Liver (tissue), 9 donors: ENCODE measurements around the gene PIAS4. TPM values are rescaled to one million over a fixed set of nuclear protein-coding genes. Genes with fewer than 3 reads are reported as not detected.
A peak's percentile ranks its signal among the peaks of the same experiment; 100 is the strongest.

Experiments used
- DNase-seq: peaks from one replicate; pipeline ENCODE4 v3.0.0-alpha.2; 2017; ENCODE audit warnings: low spot score
- H3K27ac ChIP-seq, 2 donors: one replicate each; pipeline ENCODE4 v1.7.0; 2013; ENCODE audit warnings: inconsistent platforms in 2 of 2, low read length in 2 of 2, control low read depth in 1 of 2, low read depth in 1 of 2, mild to moderate bottlenecking in 1 of 2
- H3K27me3 ChIP-seq, 4 donors: one replicate each; pipeline versions ENCODE4 v1.6.1 to v1.7.0; 2013; ENCODE audit warnings: low read length in 3 of 4, inconsistent platforms in 1 of 4, mild to moderate bottlenecking in 1 of 4, moderate library complexity in 1 of 4; ENCODE audit not compliant: control insufficient read depth in 4 of 4, insufficient read depth in 4 of 4
- H3K36me3 ChIP-seq, 4 donors: one replicate each; pipeline versions ENCODE4 v1.6.1 to v1.7.0; 2013; ENCODE audit warnings: low read length in 3 of 4, mild to moderate bottlenecking in 3 of 4, low read depth in 1 of 4, moderate library complexity in 1 of 4; ENCODE audit not compliant: control insufficient read depth in 4 of 4, insufficient read depth in 3 of 4
- H3K4me1 ChIP-seq, 4 donors: one replicate each; pipeline versions ENCODE4 v1.6.1 to v1.7.0; 2013; ENCODE audit warnings: low read length in 3 of 4, mild to moderate bottlenecking in 3 of 4, moderate library complexity in 1 of 4; ENCODE audit not compliant: control insufficient read depth in 4 of 4, insufficient read depth in 4 of 4
- H3K4me3 ChIP-seq, 3 donors: one replicate each; pipeline versions ENCODE4 v1.6.1 to v1.7.0; 2013; ENCODE audit warnings: low read length in 3 of 3, control low read depth in 1 of 3, low read depth in 1 of 3, mild to moderate bottlenecking in 1 of 3
- H3K9ac ChIP-seq, 2 donors: one replicate each; pipeline ENCODE4 v1.7.0; 2013; ENCODE audit warnings: low read length in 2 of 2, mild to moderate bottlenecking in 2 of 2, moderate library complexity in 2 of 2, control low read depth in 1 of 2, low read depth in 1 of 2
- H3K9me3 ChIP-seq, 4 donors: one replicate each; pipeline versions ENCODE4 v1.6.1 to v1.7.0; 2013; ENCODE audit warnings: low read length in 3 of 4; ENCODE audit not compliant: control insufficient read depth in 4 of 4
- EGR1 ChIP-seq, 2 donors: IDR thresholded peaks; 2 replicates each; pipeline ENCODE4 v1.6.1; 2016 to 2018; ENCODE audit warnings: antibody characterized with exemption in 2 of 2, low read depth in 2 of 2
- FOXA1 ChIP-seq: IDR thresholded peaks from 2 replicates; pipeline ENCODE4 v1.6.1; 2016; ENCODE audit warnings: antibody characterized with exemption
- FOXA2 ChIP-seq: IDR thresholded peaks from 2 replicates; pipeline ENCODE4 v1.6.1; 2016; ENCODE audit warnings: antibody characterized with exemption
- GABPA ChIP-seq, 2 donors: IDR thresholded peaks in 1 of 2; conservative IDR thresholded peaks in 1 of 2; 2 replicates each; pipeline ENCODE4 v1.6.1; 2016; ENCODE audit warnings: antibody characterized with exemption in 2 of 2, mild to moderate bottlenecking in 1 of 2, moderate library complexity in 1 of 2
- HNF4A ChIP-seq, 2 donors: conservative IDR thresholded peaks; 2 replicates each; pipeline ENCODE4 v1.6.1; 2016; ENCODE audit warnings: antibody characterized with exemption in 2 of 2, mild to moderate bottlenecking in 2 of 2
- HNF4G ChIP-seq: IDR thresholded peaks from 2 replicates; pipeline ENCODE4 v1.6.1; 2016; ENCODE audit warnings: antibody characterized with exemption
- JUND ChIP-seq, 2 donors: IDR thresholded peaks; 2 replicates each; pipeline ENCODE4 v1.6.1; 2016; ENCODE audit warnings: antibody characterized with exemption in 2 of 2
- NR2F2 ChIP-seq: IDR thresholded peaks from 2 replicates; pipeline ENCODE4 v1.6.1; 2016; ENCODE audit warnings: antibody characterized with exemption
- RAD21 ChIP-seq, 2 donors: IDR thresholded peaks; 2 replicates each; pipeline ENCODE4 v1.6.1; 2016; ENCODE audit warnings: antibody characterized with exemption in 2 of 2, mild to moderate bottlenecking in 2 of 2
- RXRA ChIP-seq, 2 donors: IDR thresholded peaks; 2 replicates each; pipeline ENCODE4 v1.6.1; 2017 to 2018; ENCODE audit warnings: antibody characterized with exemption in 2 of 2, mild to moderate bottlenecking in 1 of 2
- TAF1 ChIP-seq: conservative IDR thresholded peaks from 2 replicates; pipeline ENCODE4 v1.6.1; 2016; ENCODE audit warnings: antibody characterized with exemption, mild to moderate bottlenecking
- YY1 ChIP-seq: IDR thresholded peaks from 2 replicates; pipeline ENCODE4 v1.6.1; 2016; ENCODE audit warnings: antibody characterized with exemption, mild to moderate bottlenecking
- WGBS: extraction: QIAGEN DNeasy Blood & Tissue Kit; methylation state at CpG from one replicate; pipeline ENCODE4 v1.1.7; 2013; 5-methylcytosine and 5-hydroxymethylcytosine counted together
- polyA plus RNA-seq, 2 donors: library from polyadenylated mRNA; stranded (reverse) in 1 of 2; unstranded in 1 of 2; fragments of 200-250 nt in 1 of 2; fragments of >200 nt in 1 of 2; fragmentation: Nextera tagmentation in 1 of 2; extraction: Ambion mirVana in 1 of 2; gene quantifications; one replicate each; pipeline versions ENCODE4 v1.2.1 to v1.2.3, GENCODE V29; 2013 to 2015
- total RNA-seq, 2 donors: library from RNA; depleted of rRNA; stranded (reverse); fragments of >200 nt; gene quantifications; one replicate each; pipeline ENCODE4 v1.2.3, GENCODE V29; 2014
- TF ChIP-seq, protein P1 (sequence below): IDR thresholded peaks from 2 replicates; pipeline ENCODE4 v1.6.1; 2016; ENCODE audit warnings: antibody characterized with exemption
- TF ChIP-seq, protein P2 (sequence below): IDR thresholded peaks from 2 replicates; pipeline ENCODE4 v1.6.1; 2016; ENCODE audit warnings: antibody characterized with exemption
- TF ChIP-seq, protein P3 (sequence below): IDR thresholded peaks from 2 replicates; pipeline ENCODE4 v1.6.1; 2016; ENCODE audit warnings: antibody characterized with exemption
- TF ChIP-seq, protein P4 (sequence below): IDR thresholded peaks from 2 replicates; pipeline ENCODE4 v1.6.1; 2016; ENCODE audit warnings: antibody characterized with exemption, mild to moderate bottlenecking
- donor health status: healthy.
- donor health status: healthy.
- donor health status: healthy.
- donor health status: healthy.
- donor health status: healthy.

PIAS4 gene
- total and polyA plus RNA-seq, 4 donors = 5.6 to 14.1 (median 10.6) TPM

DNA sequence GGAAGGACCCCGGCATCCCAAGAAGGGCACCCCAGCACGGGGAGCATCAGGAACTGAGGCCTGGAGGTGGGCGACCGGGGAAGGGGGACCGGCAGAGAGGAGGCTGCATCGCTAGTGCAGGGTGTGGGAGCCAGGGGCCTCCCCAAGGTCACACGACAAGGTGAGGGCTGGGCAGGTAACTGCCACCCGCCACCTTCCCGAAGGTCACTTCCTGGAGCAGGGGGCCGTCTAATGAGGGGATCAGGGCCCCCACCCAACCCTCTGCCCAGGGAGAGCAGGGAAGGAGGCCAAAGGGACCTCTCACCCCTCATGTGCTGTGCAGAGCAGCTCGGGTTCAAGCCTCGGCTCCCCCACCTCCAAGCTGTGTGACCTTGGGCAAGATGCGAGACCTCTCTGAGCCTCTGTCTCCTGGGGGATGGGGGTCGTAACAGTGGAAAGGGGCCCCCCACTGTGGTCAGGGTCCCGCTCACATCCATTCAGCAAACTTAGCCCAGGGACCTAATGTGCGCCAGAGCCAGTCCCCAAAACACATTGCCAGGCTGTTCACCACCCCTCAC is 53.2 kb downstream of the PIAS4 start:
- Histone ChIP-seq H3K27ac (peak overlapping the region; percentile 86 to 94), H3K4me3 (peak overlapping the region in 2 of 3 donors; percentile 0 to 46), H3K9ac (peak overlapping the region in 1 of 2 donors; percentile 14), H3K4me1 (peaks cover 42 to 69% (median 53%) of the 10 kb centered on the region in 4 donors), H3K9me3 (no peaks in the 10 kb centered on the region), H3K27me3 (no peaks in the 10 kb centered on the region), H3K36me3 (peaks cover 0 to 4% (median 0%) of the 10 kb centered on the region in 4 donors)
- TF ChIP-seq, protein P1, sequence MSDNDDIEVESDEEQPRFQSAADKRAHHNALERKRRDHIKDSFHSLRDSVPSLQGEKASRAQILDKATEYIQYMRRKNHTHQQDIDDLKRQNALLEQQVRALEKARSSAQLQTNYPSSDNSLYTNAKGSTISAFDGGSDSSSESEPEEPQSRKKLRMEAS = no peak
- TF ChIP-seq RXRA (IDR thresholded peaks at IDR 0.05) (no peak), YY1 (no peak), HNF4G (no peak), HNF4A (conservative IDR thresholded peaks at IDR 0.05) (no peak), GABPA (IDR thresholded peaks at IDR 0.05 in 1 of 2, conservative IDR thresholded peaks at IDR 0.05 in 1 of 2) (no peak), TAF1 (no peak), FOXA1 (no peak), NR2F2 (no peak)
- TF ChIP-seq, protein P2, sequence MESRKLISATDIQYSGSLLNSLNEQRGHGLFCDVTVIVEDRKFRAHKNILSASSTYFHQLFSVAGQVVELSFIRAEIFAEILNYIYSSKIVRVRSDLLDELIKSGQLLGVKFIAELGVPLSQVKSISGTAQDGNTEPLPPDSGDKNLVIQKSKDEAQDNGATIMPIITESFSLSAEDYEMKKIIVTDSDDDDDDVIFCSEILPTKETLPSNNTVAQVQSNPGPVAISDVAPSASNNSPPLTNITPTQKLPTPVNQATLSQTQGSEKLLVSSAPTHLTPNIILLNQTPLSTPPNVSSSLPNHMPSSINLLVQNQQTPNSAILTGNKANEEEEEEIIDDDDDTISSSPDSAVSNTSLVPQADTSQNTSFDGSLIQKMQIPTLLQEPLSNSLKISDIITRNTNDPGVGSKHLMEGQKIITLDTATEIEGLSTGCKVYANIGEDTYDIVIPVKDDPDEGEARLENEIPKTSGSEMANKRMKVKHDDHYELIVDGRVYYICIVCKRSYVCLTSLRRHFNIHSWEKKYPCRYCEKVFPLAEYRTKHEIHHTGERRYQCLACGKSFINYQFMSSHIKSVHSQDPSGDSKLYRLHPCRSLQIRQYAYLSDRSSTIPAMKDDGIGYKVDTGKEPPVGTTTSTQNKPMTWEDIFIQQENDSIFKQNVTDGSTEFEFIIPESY = no peak
- TF ChIP-seq, protein P3, sequence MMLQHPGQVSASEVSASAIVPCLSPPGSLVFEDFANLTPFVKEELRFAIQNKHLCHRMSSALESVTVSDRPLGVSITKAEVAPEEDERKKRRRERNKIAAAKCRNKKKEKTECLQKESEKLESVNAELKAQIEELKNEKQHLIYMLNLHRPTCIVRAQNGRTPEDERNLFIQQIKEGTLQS = no peak
- TF ChIP-seq, protein P4, sequence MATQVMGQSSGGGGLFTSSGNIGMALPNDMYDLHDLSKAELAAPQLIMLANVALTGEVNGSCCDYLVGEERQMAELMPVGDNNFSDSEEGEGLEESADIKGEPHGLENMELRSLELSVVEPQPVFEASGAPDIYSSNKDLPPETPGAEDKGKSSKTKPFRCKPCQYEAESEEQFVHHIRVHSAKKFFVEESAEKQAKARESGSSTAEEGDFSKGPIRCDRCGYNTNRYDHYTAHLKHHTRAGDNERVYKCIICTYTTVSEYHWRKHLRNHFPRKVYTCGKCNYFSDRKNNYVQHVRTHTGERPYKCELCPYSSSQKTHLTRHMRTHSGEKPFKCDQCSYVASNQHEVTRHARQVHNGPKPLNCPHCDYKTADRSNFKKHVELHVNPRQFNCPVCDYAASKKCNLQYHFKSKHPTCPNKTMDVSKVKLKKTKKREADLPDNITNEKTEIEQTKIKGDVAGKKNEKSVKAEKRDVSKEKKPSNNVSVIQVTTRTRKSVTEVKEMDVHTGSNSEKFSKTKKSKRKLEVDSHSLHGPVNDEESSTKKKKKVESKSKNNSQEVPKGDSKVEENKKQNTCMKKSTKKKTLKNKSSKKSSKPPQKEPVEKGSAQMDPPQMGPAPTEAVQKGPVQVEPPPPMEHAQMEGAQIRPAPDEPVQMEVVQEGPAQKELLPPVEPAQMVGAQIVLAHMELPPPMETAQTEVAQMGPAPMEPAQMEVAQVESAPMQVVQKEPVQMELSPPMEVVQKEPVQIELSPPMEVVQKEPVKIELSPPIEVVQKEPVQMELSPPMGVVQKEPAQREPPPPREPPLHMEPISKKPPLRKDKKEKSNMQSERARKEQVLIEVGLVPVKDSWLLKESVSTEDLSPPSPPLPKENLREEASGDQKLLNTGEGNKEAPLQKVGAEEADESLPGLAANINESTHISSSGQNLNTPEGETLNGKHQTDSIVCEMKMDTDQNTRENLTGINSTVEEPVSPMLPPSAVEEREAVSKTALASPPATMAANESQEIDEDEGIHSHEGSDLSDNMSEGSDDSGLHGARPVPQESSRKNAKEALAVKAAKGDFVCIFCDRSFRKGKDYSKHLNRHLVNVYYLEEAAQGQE = no peak
- 47% methylated on average over 16 of the region's 16 CpGs for WGBS
- no peak for DNase-seq

- peak; percentile 67 for DNase-seq
- WGBS = 8% methylated on average over 23 of the region's 23 CpGs
- Histone ChIP-seq H3K4me3 (peak overlapping the region; percentile 24 to 46 (median 44)), H3K36me3 (peaks cover 0 to 4% (median 0%) of the 10 kb centered on the region in 4 donors), H3K27ac (peak overlapping the region; percentile 86 to 94), H3K9me3 (no peaks in the 10 kb centered on the region), H3K9ac (peak overlapping the region in 1 of 2 donors; percentile 61), H3K4me1 (peaks cover 42 to 65% (median 53%) of the 10 kb centered on the region in 4 donors), H3K27me3 (no peaks in the 10 kb centered on the region)
- TF ChIP-seq HNF4G (no peak), FOXA2 (no peak), TAF1 (no peak), NR2F2 (peak; percentile 14), HNF4A (conservative IDR thresholded peaks at IDR 0.05) (peak in 1 of 2 donors; percentile 22), YY1 (peak; percentile 83), RAD21 (IDR thresholded peaks at IDR 0.05) (no peak), JUND (IDR thresholded peaks at IDR 0.05) (no peak), EGR1 (IDR thresholded peaks at IDR 0.05; ENCODE audit: low read depth in 2 of 2) (peak in 1 of 2 donors; percentile 11), RXRA (IDR thresholded peaks at IDR 0.05) (peak in 1 of 2 donors; percentile 52)
- TF ChIP-seq, protein P2 = no peak
- TF ChIP-seq, protein P3 = no peak
- TF ChIP-seq, protein P4 = peak; percentile 63
Measured at GRCh38 chr19:4061178-4061682, 53.7 kb downstream of the PIAS4 start.
